HEK293 (cell line): ENCODE results near the gene SURF4.
A peak's percentile ranks its signal among the peaks of the same experiment; 100 is the strongest.

Experiments
- EGR2 ChIP-seq: fragments of 450-650 bp; formaldehyde crosslinking; IDR thresholded peaks from 2 replicates; pipeline ENCODE4 v1.5.1; 2016; ENCODE audit warnings: low read depth, missing biosample characterization, missing genetic modification characterization
- HOXC10 ChIP-seq: sonication (generic); formaldehyde crosslinking; IDR thresholded peaks from 2 replicates; pipeline ENCODE4 v1.8.1; 2023; ENCODE audit warnings: mild to moderate bottlenecking, missing genetic modification reagents
- HOXD13 ChIP-seq: sonication (generic); formaldehyde crosslinking; IDR thresholded peaks from 2 replicates; pipeline ENCODE4 v1.8.0; 2022; ENCODE audit warnings: missing genetic modification reagents, borderline replicate concordance
- KLF10 ChIP-seq: fragments of 450-650 bp; IDR thresholded peaks from 2 replicates; pipeline ENCODE4 v1.5.1; 2018; ENCODE audit warnings: missing biosample characterization, mild to moderate bottlenecking, missing genetic modification characterization
- KLF8 ChIP-seq: fragments of 450-650 bp; formaldehyde crosslinking; IDR thresholded peaks from 2 replicates; pipeline ENCODE4 v1.5.1; 2016; ENCODE audit warnings: missing biosample characterization, missing genetic modification characterization
- MZF1 ChIP-seq: fragments of 450-650 bp; formaldehyde crosslinking; IDR thresholded peaks from 2 replicates; pipeline ENCODE4 v1.5.1; 2017; ENCODE audit warnings: missing biosample characterization, missing genetic modification characterization, borderline replicate concordance
- OSR2 ChIP-seq: fragments of 450-650 bp; formaldehyde crosslinking; IDR thresholded peaks from 2 replicates; pipeline ENCODE4 v1.5.1; 2016; ENCODE audit warnings: missing biosample characterization, missing genetic modification characterization
- PRDM1 ChIP-seq: fragments of 450-650 bp; formaldehyde crosslinking; IDR thresholded peaks from 2 replicates; pipeline ENCODE4; 2016; ENCODE audit warnings: missing biosample characterization, missing genetic modification characterization
- RBAK ChIP-seq: fragments of 450-650 bp; formaldehyde crosslinking; IDR thresholded peaks from 2 replicates; pipeline ENCODE4 v1.5.1; 2016; ENCODE audit warnings: missing biosample characterization, missing genetic modification characterization
- SP7 ChIP-seq: fragments of 450-650 bp; formaldehyde crosslinking; IDR thresholded peaks from 2 replicates; pipeline ENCODE4 v1.5.1; 2016; ENCODE audit warnings: missing biosample characterization, missing genetic modification characterization
- ZFP69B ChIP-seq: fragments of 450-650 bp; formaldehyde crosslinking; IDR thresholded peaks from 2 replicates; pipeline ENCODE4 v1.5.1; 2016; ENCODE audit warnings: missing biosample characterization, missing genetic modification characterization
- ZNF175 ChIP-seq: fragments of 450-650 bp; formaldehyde crosslinking; IDR thresholded peaks from 2 replicates; pipeline ENCODE4 v1.5.1; 2016; ENCODE audit warnings: missing biosample characterization, missing genetic modification characterization
- ZNF211 ChIP-seq: fragments of 450-650 bp; formaldehyde crosslinking; IDR thresholded peaks from 2 replicates; pipeline ENCODE4 v1.5.1; 2016; ENCODE audit warnings: low read depth, missing biosample characterization, missing genetic modification characterization
- ZNF266 ChIP-seq: fragments of 450-650 bp; formaldehyde crosslinking; IDR thresholded peaks from 2 replicates; pipeline ENCODE4 v1.5.1; 2016; ENCODE audit warnings: missing biosample characterization, missing genetic modification characterization, low read depth
- ZNF544 ChIP-seq: fragments of 450-650 bp; formaldehyde crosslinking; IDR thresholded peaks from 2 replicates; pipeline ENCODE4 v1.5.0; 2017; ENCODE audit warnings: missing biosample characterization, missing genetic modification characterization
- ZNF561 ChIP-seq: fragments of 450-650 bp; IDR thresholded peaks from 2 replicates; pipeline ENCODE4 v1.5.1; 2018; ENCODE audit warnings: missing biosample characterization, missing genetic modification characterization, borderline replicate concordance
- ZNF660 ChIP-seq: fragments of 450-650 bp; IDR thresholded peaks from 2 replicates; pipeline ENCODE4 v1.5.1; 2018; ENCODE audit warnings: missing biosample characterization, mild to moderate bottlenecking, missing genetic modification characterization
- ZNF670 ChIP-seq: fragments of 450-650 bp; formaldehyde crosslinking; IDR thresholded peaks from 2 replicates; pipeline ENCODE4 v1.5.1; 2016; ENCODE audit warnings: missing biosample characterization, missing genetic modification characterization, low read depth
- ZNF837 ChIP-seq: fragments of 450-650 bp; formaldehyde crosslinking; IDR thresholded peaks from 2 replicates; pipeline ENCODE4 v1.5.1; 2016; ENCODE audit warnings: missing biosample characterization, missing genetic modification characterization
- TF ChIP-seq, protein P1 (sequence below): fragments of 450-650 bp; formaldehyde crosslinking; IDR thresholded peaks from 2 replicates; pipeline ENCODE4 v1.5.1; 2017; ENCODE audit warnings: missing biosample characterization, missing genetic modification characterization
- TF ChIP-seq, protein P2 (sequence below): fragments of 450-650 bp; formaldehyde crosslinking; IDR thresholded peaks from 2 replicates; pipeline ENCODE4 v1.5.1; 2016; ENCODE audit warnings: missing biosample characterization, missing genetic modification characterization
- TF ChIP-seq, protein P3 (sequence below): fragments of 450-650 bp; formaldehyde crosslinking; IDR thresholded peaks from 2 replicates; pipeline ENCODE4 v1.5.1; 2016; ENCODE audit warnings: missing biosample characterization, missing genetic modification characterization
- TF ChIP-seq, protein P4 (sequence below): fragments of 450-650 bp; formaldehyde crosslinking; IDR thresholded peaks from 2 replicates; pipeline ENCODE4 v1.5.1; 2016; ENCODE audit warnings: missing biosample characterization, missing genetic modification characterization, borderline replicate concordance
- TF ChIP-seq, protein P5 (sequence below): fragments of 450-650 bp; formaldehyde crosslinking; IDR thresholded peaks from 2 replicates; pipeline ENCODE4 v1.5.1; 2017; ENCODE audit warnings: missing biosample characterization, mild to moderate bottlenecking, missing genetic modification characterization, moderate library complexity
- TF ChIP-seq, protein P6 (sequence below): fragments of 450-650 bp; IDR thresholded peaks from 2 replicates; pipeline ENCODE4 v1.5.1; 2018; ENCODE audit warnings: missing biosample characterization, mild to moderate bottlenecking, missing genetic modification characterization
- TF ChIP-seq, protein P7 (sequence below): fragments of 450-650 bp; formaldehyde crosslinking; IDR thresholded peaks from 2 replicates; pipeline ENCODE4 v1.5.1; 2016; ENCODE audit warnings: missing biosample characterization, missing genetic modification characterization

Gene SURF4

DNA sequence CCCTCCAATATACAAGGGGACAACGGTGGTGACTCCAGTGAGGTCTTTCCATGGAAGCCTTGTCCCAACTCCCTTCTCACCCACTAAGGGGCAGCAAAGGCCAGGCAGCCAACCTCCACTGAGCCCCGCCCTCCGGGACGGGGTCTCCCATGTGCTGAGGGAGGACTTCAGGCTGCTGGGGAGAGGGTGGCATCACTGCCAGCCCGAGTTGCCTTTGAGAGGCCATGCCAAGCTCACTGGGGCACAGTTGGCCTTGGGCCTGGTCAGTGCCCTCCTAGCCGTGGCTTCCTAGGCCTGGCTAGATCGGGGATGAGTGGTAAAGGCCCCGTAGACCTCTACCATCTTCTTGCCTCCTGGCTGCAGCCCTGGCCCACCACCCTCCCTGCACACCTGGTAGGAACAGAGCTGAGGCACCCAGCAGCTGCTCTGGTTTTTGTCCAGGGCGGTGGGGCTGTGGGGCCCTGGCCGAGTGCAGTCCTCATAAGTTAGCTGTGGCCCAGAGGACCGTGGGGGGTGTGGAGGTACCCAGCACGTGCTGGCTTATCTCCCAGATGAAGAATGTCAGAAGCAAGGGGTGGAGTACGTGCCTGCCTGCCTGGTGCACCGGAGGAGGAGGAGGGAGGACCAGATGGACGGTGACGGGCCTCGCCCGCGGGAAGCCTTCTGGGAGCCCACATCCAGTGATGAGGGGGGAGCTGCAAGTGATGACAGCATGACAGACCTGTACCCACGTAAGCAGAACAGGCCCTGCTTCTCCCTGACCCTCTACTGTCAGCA is 16.3 kb downstream of the SURF4 start (continued):
- TF ChIP-seq, protein P1, sequence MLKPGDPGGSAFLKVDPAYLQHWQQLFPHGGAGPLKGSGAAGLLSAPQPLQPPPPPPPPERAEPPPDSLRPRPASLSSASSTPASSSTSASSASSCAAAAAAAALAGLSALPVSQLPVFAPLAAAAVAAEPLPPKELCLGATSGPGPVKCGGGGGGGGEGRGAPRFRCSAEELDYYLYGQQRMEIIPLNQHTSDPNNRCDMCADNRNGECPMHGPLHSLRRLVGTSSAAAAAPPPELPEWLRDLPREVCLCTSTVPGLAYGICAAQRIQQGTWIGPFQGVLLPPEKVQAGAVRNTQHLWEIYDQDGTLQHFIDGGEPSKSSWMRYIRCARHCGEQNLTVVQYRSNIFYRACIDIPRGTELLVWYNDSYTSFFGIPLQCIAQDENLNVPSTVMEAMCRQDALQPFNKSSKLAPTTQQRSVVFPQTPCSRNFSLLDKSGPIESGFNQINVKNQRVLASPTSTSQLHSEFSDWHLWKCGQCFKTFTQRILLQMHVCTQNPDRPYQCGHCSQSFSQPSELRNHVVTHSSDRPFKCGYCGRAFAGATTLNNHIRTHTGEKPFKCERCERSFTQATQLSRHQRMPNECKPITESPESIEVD = no peak
- TF ChIP-seq ZNF660 (tag by site-specific recombination) (no peak), OSR2 (tag by site-specific recombination) (no peak), HOXC10 (CRISPR knock-in tag) (no peak), KLF10 (tag by site-specific recombination) (no peak), ZNF837 (no peak), ZNF544 (tag by site-specific recombination) (no peak), ZNF211 (tag by site-specific recombination) (no peak), KLF8 (tag by site-specific recombination) (no peak), ZNF175 (no peak), EGR2 (peak; percentile 37), SP7 (tag by site-specific recombination) (no peak), ZNF561 (tag by site-specific recombination) (no peak), PRDM1 (tag by site-specific recombination) (no peak), ZFP69B (tag by site-specific recombination) (no peak), RBAK (tag by site-specific recombination) (no peak), ZNF266 (no peak), HOXD13 (no peak), MZF1 (tag by site-specific recombination) (no peak), ZNF670 (tag by site-specific recombination) (no peak)
- TF ChIP-seq, protein P2, sequence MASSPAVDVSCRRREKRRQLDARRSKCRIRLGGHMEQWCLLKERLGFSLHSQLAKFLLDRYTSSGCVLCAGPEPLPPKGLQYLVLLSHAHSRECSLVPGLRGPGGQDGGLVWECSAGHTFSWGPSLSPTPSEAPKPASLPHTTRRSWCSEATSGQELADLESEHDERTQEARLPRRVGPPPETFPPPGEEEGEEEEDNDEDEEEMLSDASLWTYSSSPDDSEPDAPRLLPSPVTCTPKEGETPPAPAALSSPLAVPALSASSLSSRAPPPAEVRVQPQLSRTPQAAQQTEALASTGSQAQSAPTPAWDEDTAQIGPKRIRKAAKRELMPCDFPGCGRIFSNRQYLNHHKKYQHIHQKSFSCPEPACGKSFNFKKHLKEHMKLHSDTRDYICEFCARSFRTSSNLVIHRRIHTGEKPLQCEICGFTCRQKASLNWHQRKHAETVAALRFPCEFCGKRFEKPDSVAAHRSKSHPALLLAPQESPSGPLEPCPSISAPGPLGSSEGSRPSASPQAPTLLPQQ (tag by site-specific recombination) = no peak
- TF ChIP-seq, protein P3, sequence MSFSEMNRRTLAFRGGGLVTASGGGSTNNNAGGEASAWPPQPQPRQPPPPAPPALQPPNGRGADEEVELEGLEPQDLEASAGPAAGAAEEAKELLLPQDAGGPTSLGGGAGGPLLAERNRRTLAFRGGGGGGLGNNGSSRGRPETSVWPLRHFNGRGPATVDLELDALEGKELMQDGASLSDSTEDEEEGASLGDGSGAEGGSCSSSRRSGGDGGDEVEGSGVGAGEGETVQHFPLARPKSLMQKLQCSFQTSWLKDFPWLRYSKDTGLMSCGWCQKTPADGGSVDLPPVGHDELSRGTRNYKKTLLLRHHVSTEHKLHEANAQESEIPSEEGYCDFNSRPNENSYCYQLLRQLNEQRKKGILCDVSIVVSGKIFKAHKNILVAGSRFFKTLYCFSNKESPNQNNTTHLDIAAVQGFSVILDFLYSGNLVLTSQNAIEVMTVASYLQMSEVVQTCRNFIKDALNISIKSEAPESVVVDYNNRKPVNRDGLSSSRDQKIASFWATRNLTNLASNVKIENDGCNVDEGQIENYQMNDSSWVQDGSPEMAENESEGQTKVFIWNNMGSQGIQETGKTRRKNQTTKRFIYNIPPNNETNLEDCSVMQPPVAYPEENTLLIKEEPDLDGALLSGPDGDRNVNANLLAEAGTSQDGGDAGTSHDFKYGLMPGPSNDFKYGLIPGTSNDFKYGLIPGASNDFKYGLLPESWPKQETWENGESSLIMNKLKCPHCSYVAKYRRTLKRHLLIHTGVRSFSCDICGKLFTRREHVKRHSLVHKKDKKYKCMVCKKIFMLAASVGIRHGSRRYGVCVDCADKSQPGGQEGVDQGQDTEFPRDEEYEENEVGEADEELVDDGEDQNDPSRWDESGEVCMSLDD (tag by site-specific recombination) = no peak
- TF ChIP-seq, protein P4, sequence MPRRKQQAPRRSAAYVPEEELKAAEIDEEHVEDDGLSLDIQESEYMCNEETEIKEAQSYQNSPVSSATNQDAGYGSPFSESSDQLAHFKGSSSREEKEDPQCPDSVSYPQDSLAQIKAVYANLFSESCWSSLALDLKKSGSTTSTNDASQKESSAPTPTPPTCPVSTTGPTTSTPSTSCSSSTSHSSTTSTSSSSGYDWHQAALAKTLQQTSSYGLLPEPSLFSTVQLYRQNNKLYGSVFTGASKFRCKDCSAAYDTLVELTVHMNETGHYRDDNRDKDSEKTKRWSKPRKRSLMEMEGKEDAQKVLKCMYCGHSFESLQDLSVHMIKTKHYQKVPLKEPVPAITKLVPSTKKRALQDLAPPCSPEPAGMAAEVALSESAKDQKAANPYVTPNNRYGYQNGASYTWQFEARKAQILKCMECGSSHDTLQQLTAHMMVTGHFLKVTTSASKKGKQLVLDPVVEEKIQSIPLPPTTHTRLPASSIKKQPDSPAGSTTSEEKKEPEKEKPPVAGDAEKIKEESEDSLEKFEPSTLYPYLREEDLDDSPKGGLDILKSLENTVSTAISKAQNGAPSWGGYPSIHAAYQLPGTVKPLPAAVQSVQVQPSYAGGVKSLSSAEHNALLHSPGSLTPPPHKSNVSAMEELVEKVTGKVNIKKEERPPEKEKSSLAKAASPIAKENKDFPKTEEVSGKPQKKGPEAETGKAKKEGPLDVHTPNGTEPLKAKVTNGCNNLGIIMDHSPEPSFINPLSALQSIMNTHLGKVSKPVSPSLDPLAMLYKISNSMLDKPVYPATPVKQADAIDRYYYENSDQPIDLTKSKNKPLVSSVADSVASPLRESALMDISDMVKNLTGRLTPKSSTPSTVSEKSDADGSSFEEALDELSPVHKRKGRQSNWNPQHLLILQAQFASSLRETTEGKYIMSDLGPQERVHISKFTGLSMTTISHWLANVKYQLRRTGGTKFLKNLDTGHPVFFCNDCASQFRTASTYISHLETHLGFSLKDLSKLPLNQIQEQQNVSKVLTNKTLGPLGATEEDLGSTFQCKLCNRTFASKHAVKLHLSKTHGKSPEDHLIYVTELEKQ (tag by site-specific recombination) = no peak
- TF ChIP-seq, protein P5, sequence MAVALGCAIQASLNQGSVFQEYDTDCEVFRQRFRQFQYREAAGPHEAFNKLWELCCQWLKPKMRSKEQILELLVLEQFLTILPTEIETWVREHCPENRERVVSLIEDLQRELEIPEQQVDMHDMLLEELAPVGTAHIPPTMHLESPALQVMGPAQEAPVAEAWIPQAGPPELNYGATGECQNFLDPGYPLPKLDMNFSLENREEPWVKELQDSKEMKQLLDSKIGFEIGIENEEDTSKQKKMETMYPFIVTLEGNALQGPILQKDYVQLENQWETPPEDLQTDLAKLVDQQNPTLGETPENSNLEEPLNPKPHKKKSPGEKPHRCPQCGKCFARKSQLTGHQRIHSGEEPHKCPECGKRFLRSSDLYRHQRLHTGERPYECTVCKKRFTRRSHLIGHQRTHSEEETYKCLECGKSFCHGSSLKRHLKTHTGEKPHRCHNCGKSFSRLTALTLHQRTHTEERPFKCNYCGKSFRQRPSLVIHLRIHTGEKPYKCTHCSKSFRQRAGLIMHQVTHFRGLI (tag by site-specific recombination) = no peak
- TF ChIP-seq, protein P6, sequence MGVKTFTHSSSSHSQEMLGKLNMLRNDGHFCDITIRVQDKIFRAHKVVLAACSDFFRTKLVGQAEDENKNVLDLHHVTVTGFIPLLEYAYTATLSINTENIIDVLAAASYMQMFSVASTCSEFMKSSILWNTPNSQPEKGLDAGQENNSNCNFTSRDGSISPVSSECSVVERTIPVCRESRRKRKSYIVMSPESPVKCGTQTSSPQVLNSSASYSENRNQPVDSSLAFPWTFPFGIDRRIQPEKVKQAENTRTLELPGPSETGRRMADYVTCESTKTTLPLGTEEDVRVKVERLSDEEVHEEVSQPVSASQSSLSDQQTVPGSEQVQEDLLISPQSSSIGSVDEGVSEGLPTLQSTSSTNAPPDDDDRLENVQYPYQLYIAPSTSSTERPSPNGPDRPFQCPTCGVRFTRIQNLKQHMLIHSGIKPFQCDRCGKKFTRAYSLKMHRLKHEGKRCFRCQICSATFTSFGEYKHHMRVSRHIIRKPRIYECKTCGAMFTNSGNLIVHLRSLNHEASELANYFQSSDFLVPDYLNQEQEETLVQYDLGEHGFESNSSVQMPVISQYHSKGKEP = no peak
- TF ChIP-seq, protein P7, sequence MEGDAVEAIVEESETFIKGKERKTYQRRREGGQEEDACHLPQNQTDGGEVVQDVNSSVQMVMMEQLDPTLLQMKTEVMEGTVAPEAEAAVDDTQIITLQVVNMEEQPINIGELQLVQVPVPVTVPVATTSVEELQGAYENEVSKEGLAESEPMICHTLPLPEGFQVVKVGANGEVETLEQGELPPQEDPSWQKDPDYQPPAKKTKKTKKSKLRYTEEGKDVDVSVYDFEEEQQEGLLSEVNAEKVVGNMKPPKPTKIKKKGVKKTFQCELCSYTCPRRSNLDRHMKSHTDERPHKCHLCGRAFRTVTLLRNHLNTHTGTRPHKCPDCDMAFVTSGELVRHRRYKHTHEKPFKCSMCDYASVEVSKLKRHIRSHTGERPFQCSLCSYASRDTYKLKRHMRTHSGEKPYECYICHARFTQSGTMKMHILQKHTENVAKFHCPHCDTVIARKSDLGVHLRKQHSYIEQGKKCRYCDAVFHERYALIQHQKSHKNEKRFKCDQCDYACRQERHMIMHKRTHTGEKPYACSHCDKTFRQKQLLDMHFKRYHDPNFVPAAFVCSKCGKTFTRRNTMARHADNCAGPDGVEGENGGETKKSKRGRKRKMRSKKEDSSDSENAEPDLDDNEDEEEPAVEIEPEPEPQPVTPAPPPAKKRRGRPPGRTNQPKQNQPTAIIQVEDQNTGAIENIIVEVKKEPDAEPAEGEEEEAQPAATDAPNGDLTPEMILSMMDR = peak; percentile 84
